SK-N-MC (cell line): Measurements from ENCODE around the gene SPRY2.

Source experiments
- EZH2 ChIP-seq: fragments of 200-600 bp; sonication (generic); IDR thresholded peaks from one replicate; pipeline ENCODE4 v1.6.1; 2017; ENCODE audit warnings: antibody characterized with exemption
- POLR2AphosphoS5 ChIP-seq: IDR thresholded peaks from 2 replicates; pipeline ENCODE4 v1.6.1; 2012; ENCODE audit warnings: mild to moderate bottlenecking, low read depth, low read length, borderline replicate concordance

DNA sequence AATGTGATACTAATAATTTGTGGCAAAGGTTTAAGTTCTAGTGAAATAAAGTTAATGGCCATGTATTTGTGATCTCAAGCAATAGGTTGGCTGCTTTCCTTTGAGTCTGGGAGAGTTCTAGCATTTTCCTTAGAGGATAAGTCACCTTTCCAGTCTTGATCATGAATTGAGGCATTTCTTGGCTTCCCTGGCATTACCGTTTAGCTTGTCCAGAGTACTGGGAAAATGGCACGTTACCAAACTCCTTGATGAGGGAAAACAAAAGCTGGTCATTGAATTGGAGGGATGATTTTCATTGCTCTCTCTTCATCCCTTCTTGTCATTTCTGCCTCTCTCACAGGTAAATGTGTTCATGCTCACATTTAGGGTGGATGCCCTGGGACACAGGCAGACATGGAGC is 34.0 kb upstream of the SPRY2 start:
- TF ChIP-seq POLR2AphosphoS5 (no peak), EZH2 (no peak)
